ENCODE results near the gene ZNF689. TPM values are rescaled to one million over a fixed set of nuclear protein-coding genes. Genes with fewer than 3 reads are reported as not detected.

The ZNF689 gene
- total and polyA plus RNA-seq, 2 of the 4 experiments (the other 2 are of a cell fraction), result 2.7 to 2.9 TPM

DNA sequence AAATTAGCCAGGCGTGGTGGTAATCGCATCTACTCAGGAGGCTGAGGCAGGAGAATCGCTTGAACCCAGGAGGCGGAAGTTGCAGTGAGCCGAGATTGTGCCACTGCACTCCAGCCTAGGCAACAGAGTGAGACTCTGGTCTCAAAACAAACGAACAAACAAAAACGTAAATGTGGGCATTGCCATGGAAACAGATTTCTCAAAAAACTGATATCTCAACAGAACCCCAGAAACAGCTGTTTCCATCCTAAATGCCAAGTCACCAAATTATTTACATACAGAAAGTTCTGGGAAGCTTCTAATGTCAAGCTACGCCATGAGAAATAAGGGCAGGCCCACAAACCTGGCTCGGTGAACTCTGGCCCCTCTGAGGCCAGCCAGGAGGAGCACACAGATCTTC is 16.0 kb upstream of the ZNF689 start:
- no peak for DNase-seq
- Histone ChIP-seq H3K9me1 (ENCODE audit: insufficient read depth, low read length) (no peaks in the 10 kb centered on the region), H2AK5ac (ENCODE audit: low read depth, low read length) (no peak overlapping the region), H3K4ac (ENCODE audit: low read depth, low read length) (no peak overlapping the region), H3K36me3 (ENCODE audit: control insufficient read depth, insufficient read depth, low read length) (no peaks in the 10 kb centered on the region), H3K23ac (ENCODE audit: low read depth, low read length) (no peak overlapping the region), H3K4me2 (ENCODE audit: low read depth, low read length) (no peak overlapping the region), H2BK5ac (ENCODE audit: low read depth, low read length, poor library complexity, severe bottlenecking) (no peak overlapping the region), H4K91ac (ENCODE audit: insufficient read depth, low read depth, low read length) (no peak overlapping the region), H3K79me1 (ENCODE audit: low read depth in 1 of 2, low read length in 2 of 2) (no peaks in the 10 kb centered on the region), H2BK20ac (ENCODE audit: low read depth, low read length) (no peak overlapping the region), H3K4me1 (ENCODE audit: control insufficient read depth, insufficient read depth, low read length) (no peaks in the 10 kb centered on the region), H3K18ac (ENCODE audit: low read depth, low read length) (no peak overlapping the region), H2AFZ (replicated peaks; ENCODE audit: low read length, poor library complexity) (no peak overlapping the region), H2AK9ac (replicated peaks; ENCODE audit: low read depth, low read length, poor library complexity) (no peak overlapping the region), H3K56ac (ENCODE audit: extremely low read depth, insufficient read depth, low read length) (no peak overlapping the region), H4K8ac (ENCODE audit: low read depth in 2 of 2, low read length in 2 of 2) (no peak overlapping the region), H4K20me1 (ENCODE audit: insufficient read depth, low read length) (no peaks in the 10 kb centered on the region), H2BK15ac (ENCODE audit: low read depth, low read length) (no peak overlapping the region), H3K4me3 (ENCODE audit: insufficient read depth, low read depth, low read length) (no peak overlapping the region), H3K9ac (ENCODE audit: low read depth, low read length) (no peak overlapping the region), H3K27ac (ENCODE audit: insufficient read depth, low read length) (no peak overlapping the region), H2BK120ac (ENCODE audit: low read depth, low read length) (no peak overlapping the region), H3K14ac (replicated peaks; ENCODE audit: low read depth, low read length) (no peak overlapping the region), H3K9me3 (ENCODE audit: control insufficient read depth, insufficient read depth, low read length) (peaks cover 8% of the 10 kb centered on the region; the same call in 1 of the 2 replicates), H4K5ac (ENCODE audit: low read depth, low read length) (no peak overlapping the region), H3K27me3 (ENCODE audit: control insufficient read depth, insufficient read depth, low read length) (peaks cover 15% of the 10 kb centered on the region)
- TF ChIP-seq MAFK (IDR thresholded peaks at IDR 0.05; ENCODE audit: low read depth, low read length), result no peak
- no peak for TF ChIP-seq CEBPB (IDR thresholded peaks at IDR 0.05; ENCODE audit: low read depth, low read length)
- no peak for TF ChIP-seq BHLHE40 (IDR thresholded peaks at IDR 0.05; ENCODE audit: low read depth, low read length)
- TF ChIP-seq NFE2L2 (IDR thresholded peaks at IDR 0.05; ENCODE audit: low read depth, low read length), result no peak
- TF ChIP-seq RAD21 (IDR thresholded peaks at IDR 0.05; ENCODE audit: low read length), result no peak
- ChIA-PET POLR2A (ENCODE audit: unreplicated experiment) (no interaction called here), CTCF (no interaction called here)
- intact Hi-C loops (cut with micrococcal nuclease), result no loop called here
- in situ Hi-C loops (cut with MboI; ENCODE audit: low sequenced_read_pairs), result no loop called here
- no peak for ATAC-seq (ENCODE audit: low read depth)
- no TSS peak for BruUV-seq (replicated peaks)
- WGBS, 2 experiments (ENCODE audit: extremely low coverage in 2 of 2, insufficient read length in 1 of 2), result no CpG with 5 or more reads among the region's 9 CpGs
- dilution Hi-C loops (cut with HindIII; ENCODE audit: low sequenced_read_pairs, unreplicated experiment), result no loop called here

All from IMR-90 (cell line).